Stimulated activated CD4-positive, alpha-beta T cell treated with anti-CD3 and anti-CD28 coated beads, Interleukin-12 subunit alpha, Interleukin-12 subunit beta, amount 100 ng/mL, for 4 hours (primary cell): Measurements from ENCODE around the gene ARHGAP15.

Experiments used
- DNase-seq: peaks from one replicate; pipeline ENCODE4 v3.0.0-alpha.2; 2020

The ARHGAP15 gene

DNA sequence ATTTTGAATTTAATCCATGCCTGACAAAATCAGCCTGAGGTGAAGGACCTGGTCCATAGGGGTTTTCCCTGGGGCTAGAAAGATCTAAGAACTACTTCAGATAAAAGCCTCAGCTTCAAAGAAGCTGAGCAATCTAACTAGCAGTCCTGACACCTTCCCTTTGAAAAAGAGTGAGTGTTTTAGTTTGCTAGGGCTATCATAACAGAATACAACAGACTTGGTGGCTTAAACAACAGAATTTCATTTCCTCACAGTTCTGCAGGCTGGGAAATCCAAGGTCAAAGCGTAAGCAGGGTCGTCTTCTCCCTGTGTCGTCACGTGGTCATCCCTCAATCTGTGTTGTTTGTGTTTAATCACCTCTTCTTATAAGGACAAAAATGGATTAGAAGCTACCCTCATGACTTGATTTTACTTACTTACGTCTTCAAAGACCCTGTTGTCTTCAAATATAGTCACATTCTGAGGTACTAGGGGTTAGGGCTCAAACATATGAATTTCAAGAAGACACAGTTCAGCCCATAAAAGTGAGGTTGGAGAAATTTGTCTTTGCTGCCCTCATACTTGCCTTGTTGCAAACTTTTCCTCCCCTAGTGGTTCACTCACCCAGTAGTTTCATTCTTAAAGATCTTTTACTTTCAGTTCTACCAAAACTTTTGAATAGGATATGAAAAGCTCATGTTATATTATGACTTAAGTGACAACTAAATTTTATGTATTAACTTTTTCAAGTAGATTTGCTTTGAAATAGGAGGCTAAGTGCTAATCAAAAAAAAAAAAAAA is 673.8 kb downstream of the ARHGAP15 start:
- DNase-seq: no peak

DNA sequence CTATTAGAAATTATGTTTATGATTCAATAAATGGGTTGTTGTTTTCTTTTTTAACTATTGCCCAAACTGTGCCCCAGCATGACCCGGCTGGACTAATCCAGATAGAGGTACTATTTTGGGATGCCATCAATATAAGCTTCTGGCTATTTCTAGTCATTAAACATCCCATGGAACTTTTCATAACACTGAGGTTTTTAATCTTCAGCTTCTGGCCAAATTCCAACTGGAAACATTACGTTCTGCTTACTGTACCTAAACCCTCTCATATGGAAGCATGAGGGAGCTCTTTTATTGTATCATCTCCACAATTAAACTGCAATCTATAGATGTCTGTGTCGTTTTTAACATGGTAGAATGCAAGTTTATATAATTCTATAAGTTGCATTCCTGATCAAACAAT is 674.7 kb downstream of the ARHGAP15 start:
- DNase-seq: no peak

DNA sequence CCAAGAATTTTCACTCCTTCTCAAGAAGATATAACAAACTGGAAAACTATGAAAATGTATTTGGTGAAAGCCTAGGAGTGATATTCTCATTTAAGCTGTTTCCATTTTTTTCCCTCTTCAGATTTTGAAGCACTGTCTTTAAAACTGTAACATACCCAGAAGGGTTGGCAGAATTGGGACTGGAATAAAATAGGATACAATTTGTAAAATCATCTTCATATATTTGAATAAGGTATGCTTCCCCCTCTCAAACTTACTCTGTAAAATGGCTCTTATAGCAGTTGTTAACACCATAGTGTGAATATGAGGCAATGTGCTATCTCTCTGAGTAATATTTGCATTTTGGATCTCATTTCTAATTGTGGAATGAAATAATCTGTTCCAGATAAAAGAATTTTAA is 676.4 kb downstream of the ARHGAP15 start:
- DNase-seq: no peak

DNA sequence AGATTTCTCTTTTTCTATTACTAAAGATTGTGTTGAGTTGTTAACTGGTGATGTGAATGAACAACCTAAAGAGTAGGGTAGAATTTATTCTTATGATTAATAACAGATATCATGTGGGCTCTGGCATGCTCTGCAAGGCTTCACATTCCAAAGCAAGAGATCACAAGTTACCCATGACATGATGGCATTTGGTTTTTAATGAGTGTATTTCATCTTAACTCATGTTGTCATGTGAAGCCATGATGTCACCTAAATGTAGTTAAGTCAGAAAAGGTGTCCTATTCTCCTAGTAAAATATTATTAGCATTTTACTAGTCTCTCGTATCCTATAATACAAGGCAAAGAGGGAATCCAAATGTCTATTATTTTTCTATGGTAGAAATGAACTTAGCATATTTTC is 678.0 kb downstream of the ARHGAP15 start:
- no peak for DNase-seq

DNA sequence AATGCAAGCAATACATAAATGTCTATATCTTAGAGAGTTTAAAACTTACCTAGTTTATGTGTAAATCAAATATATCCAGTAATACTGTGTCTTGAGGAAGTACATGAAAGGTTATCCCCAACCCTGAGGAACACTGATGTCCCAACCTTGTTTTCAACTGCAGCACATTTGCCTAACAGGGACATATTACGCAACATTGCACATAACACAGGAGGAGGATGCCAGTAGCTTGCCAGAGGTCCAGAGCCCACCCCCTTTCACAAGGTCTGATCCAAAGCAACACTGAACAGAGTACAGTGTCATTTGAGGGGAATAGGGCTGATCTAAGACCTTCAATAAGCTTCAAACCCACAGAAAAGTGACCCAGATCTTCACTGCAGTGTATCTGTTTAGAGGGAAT is 678.5 kb downstream of the ARHGAP15 start:
- no peak for DNase-seq

DNA sequence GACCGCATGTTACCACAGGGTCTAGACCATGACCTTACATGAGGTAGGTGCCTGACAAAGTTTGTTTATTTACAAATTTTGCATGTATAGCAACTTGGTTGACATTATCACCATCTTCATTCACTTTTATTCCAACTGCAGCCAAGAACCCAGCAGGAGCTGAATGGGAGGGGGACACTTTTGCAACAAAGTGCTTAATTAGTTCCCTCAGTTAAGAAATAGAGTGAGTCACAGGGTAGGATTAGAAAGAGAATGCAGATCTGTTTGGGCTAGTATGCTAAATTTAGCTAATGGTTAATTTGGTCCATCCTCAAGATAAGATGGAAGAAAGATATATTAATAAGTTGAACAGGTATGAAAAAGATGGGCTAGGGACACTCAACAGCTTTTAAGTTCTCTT is 678.9 kb downstream of the ARHGAP15 start:
- no peak for DNase-seq

DNA sequence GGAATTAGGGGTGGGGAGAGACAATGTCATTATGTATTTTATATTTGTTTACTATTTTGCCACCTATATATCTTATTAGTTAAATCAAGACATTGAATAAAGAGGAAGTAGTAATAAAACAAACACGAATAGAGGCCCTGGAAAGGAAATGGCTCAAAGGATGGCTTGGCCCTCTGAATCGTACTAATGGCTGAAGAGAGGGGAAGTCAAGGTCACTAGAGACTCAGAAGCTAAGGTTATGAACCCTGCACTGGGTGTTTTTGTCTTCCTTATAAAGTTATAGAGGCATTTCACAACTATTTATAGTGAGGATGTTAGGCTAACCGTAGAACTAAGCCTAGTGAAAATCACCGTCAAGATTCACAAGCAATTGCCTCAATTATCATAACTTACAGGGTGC is 685.9 kb downstream of the ARHGAP15 start:
- no peak for DNase-seq

DNA sequence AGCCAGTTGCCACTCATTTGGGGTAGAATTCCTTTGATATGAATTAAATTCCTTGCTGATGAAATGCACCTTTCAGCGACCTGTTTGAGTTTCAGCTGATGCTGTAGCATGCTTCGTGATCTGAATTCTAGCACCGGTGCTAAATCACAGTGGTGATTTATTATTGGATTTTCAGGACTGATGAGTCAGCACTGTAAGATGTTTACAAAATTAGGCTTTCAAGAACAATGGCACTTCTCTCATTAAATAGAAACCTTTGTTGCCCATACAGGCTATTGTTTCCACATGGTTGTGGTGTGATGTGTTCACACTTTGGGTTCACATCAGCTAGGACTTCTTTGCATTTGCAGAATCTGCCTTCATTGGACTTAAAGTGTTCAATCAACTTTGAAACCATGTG is 687.7 kb downstream of the ARHGAP15 start:
- no peak for DNase-seq
